Choroid plexus epithelial cell (primary cell): ENCODE results near the gene PKD1L1.
A peak's percentile ranks its signal among the peaks of the same experiment; 100 is the strongest.

ENCODE experiments used
- DNase-seq: peaks from one replicate; pipeline ENCODE4 v3.0.0-alpha.2; 2010; ENCODE audit warnings: low read depth
- H3K4me3 ChIP-seq: 2 replicates; pipeline ENCODE4 v1.5.1; 2011; ENCODE audit warnings: low read depth, mild to moderate bottlenecking, control low read depth, low read length, moderate library complexity
- CTCF ChIP-seq: conservative IDR thresholded peaks from 2 replicates; pipeline ENCODE4 v1.5.1; 2011; ENCODE audit warnings: low read depth, mild to moderate bottlenecking, control low read depth, inconsistent platforms, low read length, moderate library complexity

Gene PKD1L1

GRCh38 chr7:47776335-47776734 is 171.9 kb downstream of the PKD1L1 start:
- no peak for DNase-seq
- no peak for TF ChIP-seq CTCF
- no peak overlapping the region for H3K4me3 ChIP-seq

- TF ChIP-seq CTCF: no peak
- DNase-seq: no peak
- no peak overlapping the region for H3K4me3 ChIP-seq
Measured at GRCh38 chr7:47775238-47775637, 173.0 kb downstream of the PKD1L1 start.

- no peak for DNase-seq
- TF ChIP-seq CTCF: no peak
Measured at GRCh38 chr7:47772492-47772891, 175.8 kb downstream of the PKD1L1 start.

GRCh38 chr7:47771990-47772360 is 176.3 kb downstream of the PKD1L1 start:
- no peak for TF ChIP-seq CTCF

More at GRCh38 chr7:47772492-47772891, 175.8 kb downstream of the PKD1L1 start:
- no peak overlapping the region for H3K4me3 ChIP-seq

GRCh38 chr7:47771336-47771989 is 176.8 kb downstream of the PKD1L1 start:
- peak; percentile 46 for DNase-seq
- TF ChIP-seq CTCF: peak; percentile 26
- H3K4me3 ChIP-seq: no peak overlapping the region

More at GRCh38 chr7:47771990-47772360, 176.3 kb downstream of the PKD1L1 start:
- DNase-seq: peak; percentile 16
- no peak overlapping the region for H3K4me3 ChIP-seq

- DNase-seq: no peak
- TF ChIP-seq CTCF: no peak
- H3K4me3 ChIP-seq: no peak overlapping the region
Measured at GRCh38 chr7:47766126-47766525, 182.1 kb downstream of the PKD1L1 start.

GRCh38 chr7:47765373-47765979 is 182.8 kb downstream of the PKD1L1 start:
- no peak overlapping the region for H3K4me3 ChIP-seq
- TF ChIP-seq CTCF: no peak
- no peak for DNase-seq
